Nephron (organoid): Measurements from ENCODE around the gene CYB561D2.

Experiments
- H3K27ac Mint-ChIP-seq, 3 experiments: 2 replicates each; pipeline ENCODE4 v1.8.0; 2020; ENCODE audit warnings: mixed read lengths in 3 of 3, mild to moderate bottlenecking in 2 of 3, moderate library complexity in 1 of 3
- H3K27me3 Mint-ChIP-seq: 2 replicates; pipeline ENCODE4 v1.8.0; 2021; ENCODE audit warnings: low read depth, mild to moderate bottlenecking, moderate library complexity, mixed read lengths
- H3K36me3 Mint-ChIP-seq: 2 replicates; pipeline ENCODE4 v1.8.0; 2020; ENCODE audit warnings: low read depth, mixed read lengths
- H3K4me1 Mint-ChIP-seq: 2 replicates; pipeline ENCODE4 v1.8.0; 2020; ENCODE audit warnings: mixed read lengths
- H3K4me3 Mint-ChIP-seq, 3 experiments: 2 replicates each; pipeline ENCODE4 v1.8.0; 2020; ENCODE audit warnings: mild to moderate bottlenecking in 3 of 3, mixed read lengths in 3 of 3, moderate library complexity in 2 of 3
- H3K9me3 Mint-ChIP-seq: 2 replicates; pipeline ENCODE4 v1.8.0; 2020; ENCODE audit warnings: mixed read lengths
- TF ChIP-seq, protein P1 (sequence below), 3 experiments: fragments of 200-600 bp; sonication (generic); IDR thresholded peaks; one replicate each; pipeline ENCODE4 v1.5.0; 2021; ENCODE audit warnings: antibody characterized with exemption in 3 of 3; ENCODE audit not compliant: unreplicated experiment in 3 of 3

Gene CYB561D2

GRCh38 chr3:50322386-50323091 is 28.1 kb upstream of the CYB561D2 start, which contains the start of gene HYAL2:
Gene HYAL2 (minus strand): TSS chr3:50322745. CDS start chr3:50320489, 2,256 bp downstream.
- peak within 1 kb of the TSS; percentile 99 to 100 (median 99) for H3K27ac Mint-ChIP-seq
- peaks cover 21% of the 10 kb centered on the region for H3K36me3 Mint-ChIP-seq
- TF ChIP-seq, protein P1, sequence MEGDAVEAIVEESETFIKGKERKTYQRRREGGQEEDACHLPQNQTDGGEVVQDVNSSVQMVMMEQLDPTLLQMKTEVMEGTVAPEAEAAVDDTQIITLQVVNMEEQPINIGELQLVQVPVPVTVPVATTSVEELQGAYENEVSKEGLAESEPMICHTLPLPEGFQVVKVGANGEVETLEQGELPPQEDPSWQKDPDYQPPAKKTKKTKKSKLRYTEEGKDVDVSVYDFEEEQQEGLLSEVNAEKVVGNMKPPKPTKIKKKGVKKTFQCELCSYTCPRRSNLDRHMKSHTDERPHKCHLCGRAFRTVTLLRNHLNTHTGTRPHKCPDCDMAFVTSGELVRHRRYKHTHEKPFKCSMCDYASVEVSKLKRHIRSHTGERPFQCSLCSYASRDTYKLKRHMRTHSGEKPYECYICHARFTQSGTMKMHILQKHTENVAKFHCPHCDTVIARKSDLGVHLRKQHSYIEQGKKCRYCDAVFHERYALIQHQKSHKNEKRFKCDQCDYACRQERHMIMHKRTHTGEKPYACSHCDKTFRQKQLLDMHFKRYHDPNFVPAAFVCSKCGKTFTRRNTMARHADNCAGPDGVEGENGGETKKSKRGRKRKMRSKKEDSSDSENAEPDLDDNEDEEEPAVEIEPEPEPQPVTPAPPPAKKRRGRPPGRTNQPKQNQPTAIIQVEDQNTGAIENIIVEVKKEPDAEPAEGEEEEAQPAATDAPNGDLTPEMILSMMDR (IDR thresholded peaks at IDR 0.05; ENCODE audit: unreplicated experiment in 3 of 3) = no peak
- peak within 1 kb of the TSS; percentile 86 to 92 (median 88) for H3K4me3 Mint-ChIP-seq
- peaks cover 41% of the 10 kb centered on the region for H3K4me1 Mint-ChIP-seq
- H3K9me3 Mint-ChIP-seq = no peaks in the 10 kb centered on the region
- H3K27me3 Mint-ChIP-seq = no peaks in the 10 kb centered on the region

- H3K36me3 Mint-ChIP-seq = peaks cover 20% of the 10 kb centered on the region
- TF ChIP-seq, protein P1 (IDR thresholded peaks at IDR 0.05; ENCODE audit: unreplicated experiment in 3 of 3) = no peak
- H3K27ac Mint-ChIP-seq = peak overlapping the region; percentile 99 to 100 (median 99)
- peaks cover 42% of the 10 kb centered on the region for H3K4me1 Mint-ChIP-seq
- no peaks in the 10 kb centered on the region for H3K9me3 Mint-ChIP-seq
- H3K27me3 Mint-ChIP-seq = no peaks in the 10 kb centered on the region
- peak overlapping the region; percentile 86 to 92 (median 88) for H3K4me3 Mint-ChIP-seq
Observed at GRCh38 chr3:50323092-50323600, 27.5 kb upstream of the CYB561D2 start.

DNA sequence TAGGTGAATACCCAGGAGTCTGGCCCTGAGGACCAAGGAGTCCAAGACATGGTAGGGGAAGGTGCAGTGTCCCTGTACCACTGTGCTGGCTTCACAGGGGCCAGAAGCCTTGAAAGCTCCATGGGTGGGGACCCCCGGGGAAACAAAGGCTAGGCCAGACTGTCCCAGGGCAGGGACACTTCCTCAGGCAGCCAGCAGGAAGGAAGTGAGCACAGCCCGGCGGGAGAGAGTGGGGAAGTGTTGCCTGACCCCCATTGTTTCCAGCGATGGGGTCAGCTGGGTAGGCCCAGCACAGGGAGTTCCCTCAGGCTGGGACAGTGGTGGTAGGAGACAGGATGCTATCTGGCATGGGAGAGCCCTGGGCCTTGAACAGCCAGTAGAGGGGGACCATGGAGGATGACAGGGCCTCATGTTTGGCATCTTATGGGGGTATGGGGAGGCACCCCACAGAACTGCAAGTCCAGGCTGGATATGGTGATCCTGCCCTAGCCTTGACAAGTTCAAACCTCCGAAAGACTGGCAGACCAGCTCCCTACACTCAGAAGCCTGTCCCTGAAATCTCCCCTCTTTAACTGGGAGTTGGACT is 27.0 kb upstream of the CYB561D2 start:
- H3K27me3 Mint-ChIP-seq = no peaks in the 10 kb centered on the region
- peaks cover 14% of the 10 kb centered on the region for H3K36me3 Mint-ChIP-seq
- peak overlapping the region; percentile 99 to 100 (median 99) for H3K27ac Mint-ChIP-seq
- peak overlapping the region in 2 of 3 experiments; percentile 80 to 92 for H3K4me3 Mint-ChIP-seq
- no peaks in the 10 kb centered on the region for H3K9me3 Mint-ChIP-seq
- peaks cover 42% of the 10 kb centered on the region for H3K4me1 Mint-ChIP-seq
- TF ChIP-seq, protein P1 (IDR thresholded peaks at IDR 0.05; ENCODE audit: unreplicated experiment in 3 of 3) = no peak

DNA sequence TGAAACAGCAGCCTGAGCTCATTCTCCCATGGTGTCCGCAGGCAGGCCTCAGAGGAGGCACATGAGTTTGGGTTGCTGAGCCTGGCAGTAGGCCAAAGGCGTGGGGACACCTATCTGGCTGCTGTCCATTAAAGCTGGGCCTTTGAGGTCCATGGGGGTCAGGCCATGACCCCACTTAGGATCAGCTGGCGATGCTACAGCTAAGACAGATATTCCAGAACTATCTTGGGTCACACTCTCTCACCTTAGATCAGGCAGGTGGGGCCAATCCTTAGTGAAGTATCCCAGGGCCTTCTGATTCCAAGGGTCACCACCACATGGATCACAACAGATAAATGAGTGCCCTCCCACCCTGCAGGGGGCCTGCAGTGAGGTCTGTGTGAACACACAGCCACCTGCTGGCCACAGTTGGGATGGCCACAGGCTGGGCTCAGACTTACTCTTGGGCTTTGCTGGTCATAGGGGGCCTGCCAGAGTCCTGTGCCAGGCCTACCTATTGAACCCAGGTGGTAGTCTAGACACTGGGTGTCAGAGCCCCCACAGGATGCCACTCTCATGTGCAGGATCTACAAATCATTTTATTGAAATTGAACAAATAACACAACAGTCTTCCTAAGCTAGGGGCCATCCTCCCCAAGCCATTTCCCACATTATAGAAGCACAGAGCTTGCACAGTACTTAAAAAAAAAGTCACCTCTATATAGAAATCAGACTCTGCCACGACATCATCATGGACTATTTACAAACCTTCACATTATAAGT is 26.1 kb upstream of the CYB561D2 start:
- TF ChIP-seq, protein P1 (IDR thresholded peaks at IDR 0.05; ENCODE audit: unreplicated experiment in 3 of 3) = peak; percentile 82 to 85 (median 84)
- Mint-ChIP-seq H3K27ac (peak overlapping the region; percentile 86 to 99 (median 87)), H3K27me3 (no peaks in the 10 kb centered on the region), H3K4me3 (peak overlapping the region; percentile 68 to 84 (median 80)), H3K4me1 (peaks cover 34% of the 10 kb centered on the region), H3K9me3 (no peaks in the 10 kb centered on the region), H3K36me3 (peaks cover 6% of the 10 kb centered on the region)

- Mint-ChIP-seq H3K4me3 (peak overlapping the region; percentile 68 to 84 (median 80)), H3K4me1 (peaks cover 28% of the 10 kb centered on the region), H3K9me3 (no peaks in the 10 kb centered on the region), H3K27ac (peak overlapping the region in 2 of 3 experiments; percentile 87 to 99), H3K36me3 (peaks cover 6% of the 10 kb centered on the region), H3K27me3 (no peaks in the 10 kb centered on the region)
- TF ChIP-seq, protein P1 (IDR thresholded peaks at IDR 0.05; ENCODE audit: unreplicated experiment in 3 of 3) = no peak
Observed at GRCh38 chr3:50325113-50325480, 25.6 kb upstream of the CYB561D2 start.
